HG02981 (cell line): ENCODE measurements around the gene MAP6D1.

ENCODE experiments used
- ATAC-seq: cut with Tn5 transposase; IDR thresholded peaks from one replicate; pipeline ENCODE4 v1.9.1; 2021; ENCODE audit warnings: mild to moderate bottlenecking, moderate library complexity; ENCODE audit not compliant: unreplicated experiment

MAP6D1 gene

DNA sequence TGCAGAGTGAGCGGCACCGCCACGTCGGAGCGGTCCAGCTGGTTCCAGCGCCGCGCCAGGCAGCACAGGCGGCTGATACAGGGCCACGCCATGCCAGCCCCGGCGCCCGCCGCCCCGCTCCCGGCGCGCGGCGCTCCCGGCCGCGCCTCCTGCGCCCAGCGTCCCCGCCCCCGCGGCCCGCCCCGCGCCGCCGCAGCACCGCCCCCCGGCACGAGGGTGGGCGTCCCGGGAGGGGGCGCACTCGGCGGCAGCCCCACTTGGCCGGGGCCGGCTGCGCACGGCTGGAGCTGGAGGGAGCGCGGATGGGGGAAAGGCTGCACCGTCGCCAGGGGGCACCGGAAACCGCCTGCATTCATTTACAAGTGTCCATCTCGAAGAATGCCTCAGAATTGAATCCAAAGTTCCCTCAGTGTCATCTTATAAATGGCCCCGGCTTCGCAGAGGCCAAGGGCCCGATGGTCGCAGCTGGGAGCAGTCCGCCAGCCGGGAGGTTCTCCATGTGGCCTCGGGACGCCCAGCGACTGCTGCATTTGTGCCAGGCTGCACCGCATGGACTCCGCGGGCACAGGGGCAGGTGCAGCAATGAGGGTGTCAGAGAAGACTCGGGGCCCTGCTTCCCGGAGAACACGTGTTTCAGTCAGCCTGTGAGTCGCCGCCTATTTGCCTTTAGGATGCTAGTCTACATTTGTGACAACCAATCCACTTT is at the start of gene MAP6D1:
MAP6D1 (minus strand) TSS at position 122 of the 706 bp plus-strand sequence; CDS start at position 92, 30 bp downstream.
- peak; percentile 56 for ATAC-seq

DNA sequence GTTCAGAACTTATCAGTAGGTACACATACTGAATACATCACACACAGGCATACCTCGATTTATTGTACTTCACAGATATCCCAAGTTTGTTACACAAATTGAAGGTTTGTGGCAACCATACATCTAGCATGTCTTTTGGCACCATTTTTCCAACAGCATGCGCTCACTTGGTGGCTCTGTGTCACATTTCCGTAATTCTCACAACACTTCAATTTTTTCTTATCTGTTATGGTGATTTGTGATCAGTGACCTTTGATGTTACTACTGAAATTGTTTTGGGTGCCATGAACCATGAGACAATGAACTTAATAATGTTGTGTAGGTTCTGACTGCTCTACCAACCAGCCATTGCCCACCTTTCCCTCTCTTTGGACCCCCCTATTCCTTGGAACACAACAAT is 48.5 kb upstream of the MAP6D1 start:
- no peak for ATAC-seq

DNA sequence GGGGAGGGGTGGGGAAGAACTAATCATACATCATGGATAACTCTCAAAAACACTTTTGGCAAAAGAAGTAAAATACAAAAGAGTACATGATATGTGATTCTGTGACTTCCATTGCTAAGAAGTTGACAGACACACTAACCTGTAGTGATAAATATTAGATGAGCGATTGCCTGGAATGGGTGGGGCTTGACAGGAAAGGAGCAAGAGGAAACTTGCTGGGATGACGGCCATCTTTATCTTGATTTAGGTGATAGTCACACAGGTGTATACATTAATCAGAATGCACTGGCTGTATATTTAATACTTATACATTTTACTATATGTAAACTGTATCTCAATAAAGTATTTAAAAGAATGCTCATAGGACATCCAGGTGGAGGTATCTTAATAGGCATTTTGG is 46.2 kb upstream of the MAP6D1 start:
- no peak for ATAC-seq

GRCh38 chr3:183870563-183870962 is 45.2 kb upstream of the MAP6D1 start:
- ATAC-seq = no peak

GRCh38 chr3:183868796-183869195 is 43.4 kb upstream of the MAP6D1 start:
- no peak for ATAC-seq

GRCh38 chr3:183862610-183863009 is 37.2 kb upstream of the MAP6D1 start:
- peak; percentile 70 for ATAC-seq

GRCh38 chr3:183857863-183858262 is 32.5 kb upstream of the MAP6D1 start:
- no peak for ATAC-seq

GRCh38 chr3:183854318-183855035 is 29.1 kb upstream of the MAP6D1 start:
- ATAC-seq = no peak

DNA sequence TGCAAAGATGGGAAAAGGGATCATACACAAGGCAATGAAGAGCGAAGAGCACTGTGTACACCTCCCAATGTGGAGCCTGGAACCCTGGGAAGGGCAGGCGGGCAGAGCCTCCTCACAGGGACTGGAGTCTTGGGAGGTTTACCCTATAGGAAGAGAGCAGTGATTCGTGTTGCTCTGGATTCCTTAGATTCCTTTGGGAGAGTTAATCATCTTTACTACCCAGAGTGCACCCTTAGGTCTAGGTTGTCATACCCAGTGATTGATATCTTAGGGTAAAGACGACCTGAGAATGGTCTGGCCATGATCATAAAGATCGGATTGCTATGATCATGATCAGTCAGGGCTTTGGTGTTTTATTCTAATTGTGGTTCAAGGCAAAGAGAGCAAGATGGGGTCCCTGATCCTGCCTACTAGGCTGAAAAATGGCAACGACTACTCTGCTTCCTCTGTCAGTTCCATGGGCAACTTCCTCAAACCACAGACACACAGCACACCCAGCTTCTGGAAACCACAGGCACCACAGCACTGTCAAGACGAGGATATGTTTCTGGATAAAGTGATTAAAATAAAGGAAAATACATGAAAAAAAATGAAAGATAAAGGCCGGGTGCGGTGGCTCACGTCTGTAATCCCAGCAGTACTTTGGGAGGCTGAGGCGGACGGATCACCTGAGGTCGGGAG is 20.4 kb upstream of the MAP6D1 start:
- ATAC-seq = no peak

DNA sequence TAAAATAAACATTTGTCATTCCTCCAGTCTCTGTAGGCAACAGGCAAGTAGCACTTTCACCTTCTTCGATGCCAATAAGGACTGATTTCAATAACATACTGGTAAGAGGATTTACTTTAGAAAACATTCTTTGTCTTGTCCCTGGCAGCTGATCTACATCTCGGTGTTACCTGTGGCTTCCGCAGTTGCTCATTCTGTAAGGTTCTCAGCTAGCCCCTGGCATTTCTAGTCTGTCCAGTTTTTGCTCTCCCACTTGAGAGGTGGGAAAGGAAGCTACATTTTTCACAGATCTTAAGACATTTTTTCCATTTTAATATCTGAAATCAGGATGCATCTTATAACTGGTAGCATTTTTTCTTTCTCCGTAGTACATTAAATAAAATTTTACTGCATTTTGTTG is 19.7 kb upstream of the MAP6D1 start:
- no peak for ATAC-seq

GRCh38 chr3:183844606-183845005 is 19.2 kb upstream of the MAP6D1 start:
- ATAC-seq = no peak

- no peak for ATAC-seq
Measured at GRCh38 chr3:183839751-183840150, 14.4 kb upstream of the MAP6D1 start.

DNA sequence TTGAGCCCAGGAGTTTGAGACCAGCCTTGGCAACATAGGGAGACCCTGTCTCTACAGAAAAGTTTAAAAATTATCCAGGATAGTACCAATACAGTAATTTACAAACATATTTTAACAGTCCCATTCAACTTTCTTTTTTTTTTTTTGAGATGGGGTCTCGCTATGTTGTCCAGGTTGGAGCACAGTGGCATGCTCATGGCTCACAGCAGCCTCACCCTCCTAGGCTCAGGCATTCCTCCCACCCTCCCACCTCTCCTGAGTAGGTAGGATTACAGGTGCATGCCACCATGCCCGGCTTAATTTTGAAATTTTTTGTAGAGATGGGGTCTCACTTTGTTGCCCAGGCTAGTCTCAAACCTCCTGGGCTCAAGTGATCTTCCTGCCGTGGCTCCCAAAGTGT is 12.5 kb upstream of the MAP6D1 start:
- no peak for ATAC-seq

DNA sequence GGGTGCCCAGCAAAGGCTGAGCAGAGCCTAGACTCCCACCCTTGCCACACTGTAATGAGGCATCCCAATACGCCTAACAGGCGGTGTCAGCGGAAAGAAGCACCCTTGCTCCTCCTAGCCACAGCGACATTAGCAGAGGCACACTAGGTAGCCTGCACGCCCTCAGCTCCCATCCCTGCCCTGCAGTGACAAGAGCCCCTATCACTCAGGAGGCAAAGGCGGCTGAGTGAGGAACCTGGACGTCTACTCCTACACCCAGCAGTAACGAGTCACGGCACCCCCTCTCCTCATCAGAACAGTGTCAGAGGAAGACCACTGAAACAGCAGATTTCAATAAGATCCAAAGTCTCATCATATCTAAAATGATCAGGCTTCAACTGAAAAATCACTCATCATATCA is 12.0 kb upstream of the MAP6D1 start:
- ATAC-seq = no peak

GRCh38 chr3:183833516-183833915 is 8.1 kb upstream of the MAP6D1 start:
- no peak for ATAC-seq

- ATAC-seq = no peak
Measured at GRCh38 chr3:183830187-183830586, 4.8 kb upstream of the MAP6D1 start.

- ATAC-seq = no peak
Measured at GRCh38 chr3:183829466-183829865, 4.1 kb upstream of the MAP6D1 start.

DNA sequence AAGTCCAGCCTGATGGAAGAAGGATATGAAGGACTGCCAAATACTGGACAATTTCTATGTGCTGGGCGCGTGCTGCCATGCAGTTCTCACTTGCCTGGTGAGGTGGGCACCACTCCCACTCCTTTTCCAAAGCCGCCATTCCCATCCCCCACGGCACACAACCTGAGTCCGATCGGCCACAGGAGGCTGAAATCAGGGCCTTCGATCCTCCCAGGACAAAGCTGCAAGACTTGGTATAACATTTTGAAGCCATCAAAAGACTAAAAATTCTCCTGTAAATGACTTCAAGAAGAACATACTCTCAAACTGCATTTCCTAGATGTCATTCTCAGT is 3.1 kb upstream of the MAP6D1 start:
- no peak for ATAC-seq

- no peak for ATAC-seq
Measured at GRCh38 chr3:183827809-183828537, 2.6 kb upstream of the MAP6D1 start.

DNA sequence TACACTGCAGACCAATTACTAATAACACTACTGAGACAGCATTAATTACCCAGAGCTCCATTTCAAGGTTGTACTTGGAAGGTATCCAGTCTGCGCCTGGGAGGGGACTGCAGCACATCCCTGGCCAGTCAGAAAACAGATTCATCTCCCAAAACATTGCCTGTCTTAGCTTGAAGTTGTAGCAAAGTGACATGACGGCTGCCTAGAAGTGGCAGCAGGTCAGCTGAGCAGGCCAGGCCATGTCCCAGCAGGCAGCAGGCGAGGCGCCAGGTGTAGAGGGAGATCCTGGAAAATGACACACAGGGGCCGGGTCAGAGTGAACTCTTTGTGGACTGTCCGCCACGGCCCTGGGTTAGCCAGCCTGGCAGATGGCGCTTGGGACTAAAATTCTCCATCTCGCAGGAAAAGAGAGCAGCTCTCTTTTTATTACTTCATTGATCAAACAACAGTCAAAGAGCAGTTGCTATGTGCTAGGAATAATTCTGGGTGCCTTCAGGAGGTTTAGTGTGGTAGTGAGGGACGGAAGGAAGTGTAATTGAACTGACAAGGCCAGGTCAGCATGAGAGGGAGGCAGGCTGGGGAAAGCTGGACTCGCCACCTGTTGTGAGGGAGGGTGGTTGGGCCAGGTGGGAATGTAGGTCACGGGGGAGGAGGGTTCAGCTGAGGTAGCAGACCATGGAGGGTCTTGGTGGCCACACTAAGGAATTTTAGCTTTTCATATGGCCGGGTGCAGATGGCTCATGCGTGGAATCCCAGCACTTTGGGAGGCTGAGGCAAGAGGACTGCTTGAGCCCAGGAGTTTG is 1.3 kb upstream of the MAP6D1 start:
- no peak for ATAC-seq
